Ishikawa (cell line): ENCODE measurements around the gene CHAT.

ENCODE experiments used
- EP300 ChIP-seq: IDR thresholded peaks from 2 replicates; pipeline ENCODE4 v1.6.1; 2012; ENCODE audit warnings: borderline replicate concordance
- NFIC ChIP-seq: IDR thresholded peaks from 2 replicates; pipeline ENCODE4 v1.6.1; 2012
- RAD21 ChIP-seq: IDR thresholded peaks from 2 replicates; pipeline ENCODE4 v1.6.1; 2012; ENCODE audit warnings: low read depth
- TEAD4 ChIP-seq: IDR thresholded peaks from 2 replicates; pipeline ENCODE4 v1.6.1; 2012
- TF ChIP-seq, protein P1 (sequence below): IDR thresholded peaks from 2 replicates; pipeline ENCODE4 v1.6.1; 2012; ENCODE audit warnings: low read depth, mild to moderate bottlenecking
- TF ChIP-seq, protein P2 (sequence below): IDR thresholded peaks from 2 replicates; pipeline ENCODE4 v1.6.1; 2012

DNA sequence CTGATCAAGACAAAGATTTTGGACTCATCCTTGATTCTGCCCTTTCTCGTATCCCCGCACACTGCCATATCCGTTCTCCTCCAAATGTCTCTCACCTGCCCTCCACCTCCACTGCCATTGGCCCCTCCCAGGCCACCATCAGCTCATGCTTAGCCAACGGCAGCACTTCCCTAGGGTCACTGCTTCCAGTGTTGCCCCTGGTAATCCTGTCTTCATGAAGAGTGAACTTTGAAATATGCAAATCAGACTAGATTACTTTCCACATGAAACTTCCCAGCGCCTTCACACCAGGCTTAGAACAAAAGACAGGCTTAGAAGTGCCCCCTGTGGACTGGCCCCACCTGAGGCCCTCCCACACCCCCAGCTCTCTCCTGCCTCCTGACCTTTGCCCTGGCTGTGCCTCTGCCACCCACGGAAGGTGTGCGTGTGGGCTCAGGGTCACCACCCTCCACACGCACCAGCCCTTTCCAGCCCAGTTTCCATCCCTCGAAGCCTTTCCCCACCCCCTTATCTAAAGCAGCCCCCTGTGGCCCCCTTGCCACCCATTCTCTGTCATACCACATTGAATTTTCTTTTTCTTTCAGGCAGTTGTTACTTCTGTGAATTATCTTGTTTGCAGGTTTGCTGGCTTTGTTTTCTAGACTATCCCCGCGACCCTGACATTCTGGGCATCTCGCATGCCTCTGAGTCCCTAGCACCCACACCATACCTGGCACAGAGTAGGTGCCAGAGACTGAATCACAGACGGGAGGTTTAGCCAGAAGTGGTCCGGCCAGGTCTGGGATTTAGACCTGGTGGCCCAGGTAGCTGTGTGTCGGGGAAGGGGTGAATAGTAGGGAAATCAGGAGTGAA is 38.8 kb downstream of the CHAT start:
- TF ChIP-seq, protein P1, sequence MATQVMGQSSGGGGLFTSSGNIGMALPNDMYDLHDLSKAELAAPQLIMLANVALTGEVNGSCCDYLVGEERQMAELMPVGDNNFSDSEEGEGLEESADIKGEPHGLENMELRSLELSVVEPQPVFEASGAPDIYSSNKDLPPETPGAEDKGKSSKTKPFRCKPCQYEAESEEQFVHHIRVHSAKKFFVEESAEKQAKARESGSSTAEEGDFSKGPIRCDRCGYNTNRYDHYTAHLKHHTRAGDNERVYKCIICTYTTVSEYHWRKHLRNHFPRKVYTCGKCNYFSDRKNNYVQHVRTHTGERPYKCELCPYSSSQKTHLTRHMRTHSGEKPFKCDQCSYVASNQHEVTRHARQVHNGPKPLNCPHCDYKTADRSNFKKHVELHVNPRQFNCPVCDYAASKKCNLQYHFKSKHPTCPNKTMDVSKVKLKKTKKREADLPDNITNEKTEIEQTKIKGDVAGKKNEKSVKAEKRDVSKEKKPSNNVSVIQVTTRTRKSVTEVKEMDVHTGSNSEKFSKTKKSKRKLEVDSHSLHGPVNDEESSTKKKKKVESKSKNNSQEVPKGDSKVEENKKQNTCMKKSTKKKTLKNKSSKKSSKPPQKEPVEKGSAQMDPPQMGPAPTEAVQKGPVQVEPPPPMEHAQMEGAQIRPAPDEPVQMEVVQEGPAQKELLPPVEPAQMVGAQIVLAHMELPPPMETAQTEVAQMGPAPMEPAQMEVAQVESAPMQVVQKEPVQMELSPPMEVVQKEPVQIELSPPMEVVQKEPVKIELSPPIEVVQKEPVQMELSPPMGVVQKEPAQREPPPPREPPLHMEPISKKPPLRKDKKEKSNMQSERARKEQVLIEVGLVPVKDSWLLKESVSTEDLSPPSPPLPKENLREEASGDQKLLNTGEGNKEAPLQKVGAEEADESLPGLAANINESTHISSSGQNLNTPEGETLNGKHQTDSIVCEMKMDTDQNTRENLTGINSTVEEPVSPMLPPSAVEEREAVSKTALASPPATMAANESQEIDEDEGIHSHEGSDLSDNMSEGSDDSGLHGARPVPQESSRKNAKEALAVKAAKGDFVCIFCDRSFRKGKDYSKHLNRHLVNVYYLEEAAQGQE, result no peak
- no peak for TF ChIP-seq RAD21
- no peak for TF ChIP-seq TEAD4
- TF ChIP-seq NFIC, result no peak
- TF ChIP-seq EP300, result no peak
- TF ChIP-seq, protein P2, sequence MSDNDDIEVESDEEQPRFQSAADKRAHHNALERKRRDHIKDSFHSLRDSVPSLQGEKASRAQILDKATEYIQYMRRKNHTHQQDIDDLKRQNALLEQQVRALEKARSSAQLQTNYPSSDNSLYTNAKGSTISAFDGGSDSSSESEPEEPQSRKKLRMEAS, result no peak
